Measurements from ENCODE around the gene UBE3B. TPM values are rescaled to one million over a fixed set of nuclear protein-coding genes. Genes with fewer than 3 reads are reported as not detected.
"Not testable (repeated sequence)": the region's sequence is repeated elsewhere in the genome, so short reads cannot be mapped to it uniquely, and the experiment has no call there.

The UBE3B gene
- total and polyA plus RNA-seq, 9 donors, result 12.1 to 53.4 (median 33.2) TPM

GRCh38 chr12:109434582-109434981 is 42.9 kb upstream of the UBE3B start:
- H3K27me3 ChIP-seq, result no peaks in the 10 kb centered on the region
- H3K36me3 ChIP-seq, result no peaks in the 10 kb centered on the region
- no peak for TF ChIP-seq EP300 (IDR thresholded peaks at IDR 0.05)
- TF ChIP-seq POLR2A (IDR thresholded peaks at IDR 0.05), result no peak
- no peak for TF ChIP-seq CTCF (IDR thresholded peaks at IDR 0.05)
- intact Hi-C loops (cut with DNase I), result loop anchor here in 1 of 4 donors (10.0 kb wide), 2 partner anchors 60 to 160 kb away; no protein-coding TSS in a partner anchor
- no peak for DNase-seq
- H3K9me3 ChIP-seq, result no peaks in the 10 kb centered on the region
- no peak overlapping the region for H3K4me3 ChIP-seq
- H3K27ac ChIP-seq, result no peak overlapping the region
- 77 to 83% (median 82%) methylated on average over 7 of the region's 7 CpGs for WGBS, 3 donors
- no peaks in the 10 kb centered on the region for H3K4me1 ChIP-seq (ENCODE audit: insufficient read depth)

GRCh38 chr12:109435428-109436187 is 41.8 kb upstream of the UBE3B start:
- intact Hi-C loops (cut with DNase I), result loop anchor here in 2 of 4 donors (5.0 to 10.0 kb wide), 3 partner anchors 42 to 159 kb away; partner anchors contain the start of genes KCTD10 (in 1 of the 2) and UBE3B (in 1 of the 2)
- H3K9me3 ChIP-seq, result no peaks in the 10 kb centered on the region
- H3K36me3 ChIP-seq, result no peaks in the 10 kb centered on the region
- no peaks in the 10 kb centered on the region for H3K4me1 ChIP-seq (ENCODE audit: insufficient read depth)
- no peaks in the 10 kb centered on the region for H3K27me3 ChIP-seq
- DNase-seq, result no peak
- no peak for TF ChIP-seq EP300 (IDR thresholded peaks at IDR 0.05)
- TF ChIP-seq CTCF (IDR thresholded peaks at IDR 0.05), result no peak
- TF ChIP-seq POLR2A (IDR thresholded peaks at IDR 0.05), result no peak
- no peak overlapping the region for H3K27ac ChIP-seq
- WGBS, 3 donors, result 77 to 82% (median 78%) methylated on average over 17 of the region's 17 CpGs
- no peak overlapping the region for H3K4me3 ChIP-seq

GRCh38 chr12:109436188-109436560 is 41.3 kb upstream of the UBE3B start:
- no peak for TF ChIP-seq POLR2A (IDR thresholded peaks at IDR 0.05)
- TF ChIP-seq EP300 (IDR thresholded peaks at IDR 0.05), result no peak
- no peak for TF ChIP-seq CTCF (IDR thresholded peaks at IDR 0.05)
- Histone ChIP-seq H3K9me3 (no peaks in the 10 kb centered on the region), H3K4me1 (ENCODE audit: insufficient read depth) (no peaks in the 10 kb centered on the region), H3K36me3 (no peaks in the 10 kb centered on the region), H3K4me3 (no peak overlapping the region), H3K27ac (no peak overlapping the region), H3K27me3 (no peaks in the 10 kb centered on the region)
- intact Hi-C loops (cut with DNase I), result loop anchor here in 2 of 4 donors (5.0 to 10.0 kb wide), 3 partner anchors 41 to 159 kb away; partner anchors contain the start of genes KCTD10 (in 1 of the 2) and UBE3B (in 1 of the 2)
- 68 to 79% (median 76%) methylated on average over 7 of the region's 7 CpGs for WGBS, 3 donors
- DNase-seq, result no peak

- Histone ChIP-seq H3K27ac (no peak overlapping the region), H3K4me1 (ENCODE audit: insufficient read depth) (no peaks in the 10 kb centered on the region), H3K27me3 (no peaks in the 10 kb centered on the region), H3K4me3 (no peak overlapping the region), H3K9me3 (no peaks in the 10 kb centered on the region), H3K36me3 (no peaks in the 10 kb centered on the region)
- 75 to 80% (median 79%) methylated on average over 6 of the region's 6 CpGs for WGBS, 3 donors
- intact Hi-C loops (cut with DNase I), result loop anchor here in 2 of 4 donors (5.0 to 10.0 kb wide), 3 partner anchors 38 to 156 kb away; partner anchors contain the start of genes KCTD10 (in 1 of the 2) and UBE3B (in 1 of the 2)
- no peak for TF ChIP-seq POLR2A (IDR thresholded peaks at IDR 0.05)
- no peak for DNase-seq
Observed at GRCh38 chr12:109439181-109439580, 38.3 kb upstream of the UBE3B start.

GRCh38 chr12:109439951-109440350 is 37.5 kb upstream of the UBE3B start:
- not testable (repeated sequence) for DNase-seq
- 93 to 96% (median 95%) methylated on average over 13 of the region's 13 CpGs for WGBS, 3 donors

More at GRCh38 chr12:109439951-109440350, 37.5 kb upstream of the UBE3B start:
- H3K27ac ChIP-seq; H3K4me3 ChIP-seq; H3K36me3 ChIP-seq; H3K27me3 ChIP-seq; H3K9me3 ChIP-seq; H3K4me1 ChIP-seq (ENCODE audit: insufficient read depth): not testable (repeated sequence)
- intact Hi-C loops (cut with DNase I), result loop anchor here in 2 of 4 donors (5.0 to 10.0 kb wide), 3 partner anchors 37 to 155 kb away; partner anchors contain the start of genes KCTD10 (in 1 of the 2) and UBE3B (in 1 of the 2)
